Coronary artery (tissue), 2 donors: ENCODE measurements around the gene FAM3C.

Experiments used
- DNase-seq: peaks from one replicate; pipeline ENCODE4 v3.0.0-alpha.2; 2017; ENCODE audit warnings: low spot score
- H3K27ac ChIP-seq, 2 donors: fragments of 200-600 bp; sonication (generic); one replicate each; pipeline ENCODE4 v1.5.1; 2016 to 2019
- H3K4me3 ChIP-seq: fragments of 200-600 bp; sonication (generic); 2 replicates; pipeline ENCODE4 v1.5.1; 2016; ENCODE audit warnings: mild to moderate bottlenecking, moderate library complexity
- CTCF ChIP-seq: fragments of 200-600 bp; sonication (generic); IDR thresholded peaks from one replicate; pipeline ENCODE4 v1.5.1; 2019; ENCODE audit warnings: antibody characterized with exemption

Gene FAM3C

GRCh38 chr7:121406944-121407343 is 10.8 kb upstream of the FAM3C start:
- Histone ChIP-seq H3K27ac (no peak overlapping the region), H3K4me3 (no peak overlapping the region)
- no peak for DNase-seq
- no peak for TF ChIP-seq CTCF

GRCh38 chr7:121406461-121406860 is 10.4 kb upstream of the FAM3C start:
- Histone ChIP-seq H3K27ac (no peak overlapping the region), H3K4me3 (no peak overlapping the region)
- DNase-seq, result no peak
- no peak for TF ChIP-seq CTCF

GRCh38 chr7:121404348-121404747 is 8.2 kb upstream of the FAM3C start:
- TF ChIP-seq CTCF, result no peak
- DNase-seq, result no peak
- Histone ChIP-seq H3K27ac (no peak overlapping the region), H3K4me3 (no peak overlapping the region)

GRCh38 chr7:121402701-121403100 is 6.6 kb upstream of the FAM3C start:
- Histone ChIP-seq H3K4me3 (no peak overlapping the region), H3K27ac (peak overlapping the region in 1 of 2 donors; percentile 48)
- DNase-seq, result no peak
- no peak for TF ChIP-seq CTCF

- no peak for TF ChIP-seq CTCF
- Histone ChIP-seq H3K4me3 (no peak overlapping the region), H3K27ac (no peak overlapping the region)
- DNase-seq, result no peak
Observed at GRCh38 chr7:121401896-121402295, 5.8 kb upstream of the FAM3C start.

GRCh38 chr7:121398246-121398645 is 2.1 kb upstream of the FAM3C start:
- H3K27ac ChIP-seq, result no peak overlapping the region
- no peak for TF ChIP-seq CTCF
- H3K4me3 ChIP-seq, result no peak overlapping the region
- no peak for DNase-seq

GRCh38 chr7:121397822-121398221 is 1.7 kb upstream of the FAM3C start:
- TF ChIP-seq CTCF, result no peak
- no peak overlapping the region for H3K27ac ChIP-seq
- no peak for DNase-seq
- H3K4me3 ChIP-seq, result no peak overlapping the region
